OCI-LY7 (cell line): ENCODE results near the gene FMNL2.
A peak's percentile ranks its signal among the peaks of the same experiment; 100 is the strongest.

ENCODE experiments used
- CTCF ChIP-seq: fragments of 200-600 bp; sonication (generic); conservative IDR thresholded peaks from 2 replicates; pipeline ENCODE4 v1.5.1; 2014; ENCODE audit warnings: mild to moderate bottlenecking, antibody characterized with exemption, low read length, moderate library complexity, mixed read lengths
- EZH2phosphoT487 ChIP-seq: fragments of 200-600 bp; sonication (generic); IDR thresholded peaks from 2 replicates; pipeline ENCODE4 v1.6.1; 2018; ENCODE audit warnings: low read depth, borderline replicate concordance, mild to moderate bottlenecking, mixed run types, antibody characterized with exemption, low read length, moderate library complexity, mixed read lengths

DNA sequence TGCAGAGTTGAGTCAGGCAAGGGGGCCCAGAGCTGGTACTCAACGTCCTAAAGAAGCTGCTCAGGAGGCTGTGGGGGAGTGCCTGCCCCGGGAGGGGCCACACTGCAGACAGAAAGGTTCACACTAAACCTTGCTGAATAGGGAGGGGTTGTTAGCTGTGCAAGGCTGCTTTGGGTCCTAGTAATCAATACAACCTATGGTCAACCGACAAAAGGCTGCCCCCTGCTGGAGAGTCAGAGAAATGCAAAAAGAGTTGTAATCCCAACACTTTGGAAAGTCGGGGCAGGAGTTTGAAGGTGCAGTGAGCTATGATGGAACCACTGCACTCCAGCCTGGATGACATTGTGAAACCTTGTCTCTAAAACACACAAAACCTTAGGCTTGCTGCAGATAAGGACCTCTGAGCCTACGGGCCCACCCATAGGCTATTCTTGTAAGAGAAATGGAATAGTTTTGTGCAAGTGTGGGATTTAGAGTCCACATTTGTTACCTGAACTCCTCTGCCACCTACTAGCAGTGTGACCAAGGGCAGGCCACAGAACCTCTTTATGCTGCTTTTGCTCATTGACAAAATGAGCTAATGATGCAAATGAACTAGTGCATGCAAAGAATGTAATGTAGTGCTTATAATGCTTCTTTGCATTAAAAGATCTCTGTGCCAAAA is 300.8 kb downstream of the FMNL2 start:
- peak; percentile 88 for TF ChIP-seq CTCF
- no peak for TF ChIP-seq EZH2phosphoT487
